NT2/D1 (cell line): Measurements from ENCODE around the gene TNRC6C.

Source experiments
- SUZ12 ChIP-seq: IDR thresholded peaks from 2 replicates; pipeline ENCODE4 v1.6.1; 2011; ENCODE audit not compliant: insufficient read length, insufficient read depth; ENCODE audit errors: extremely low read depth
- YY1 ChIP-seq: IDR thresholded peaks from 2 replicates; pipeline ENCODE4 v1.6.1; 2011; ENCODE audit not compliant: insufficient read length, insufficient read depth
- ZNF274 ChIP-seq: IDR thresholded peaks from 2 replicates; pipeline ENCODE4 v1.6.1; 2011; ENCODE audit warnings: mild to moderate bottlenecking, low read depth, low read length

DNA sequence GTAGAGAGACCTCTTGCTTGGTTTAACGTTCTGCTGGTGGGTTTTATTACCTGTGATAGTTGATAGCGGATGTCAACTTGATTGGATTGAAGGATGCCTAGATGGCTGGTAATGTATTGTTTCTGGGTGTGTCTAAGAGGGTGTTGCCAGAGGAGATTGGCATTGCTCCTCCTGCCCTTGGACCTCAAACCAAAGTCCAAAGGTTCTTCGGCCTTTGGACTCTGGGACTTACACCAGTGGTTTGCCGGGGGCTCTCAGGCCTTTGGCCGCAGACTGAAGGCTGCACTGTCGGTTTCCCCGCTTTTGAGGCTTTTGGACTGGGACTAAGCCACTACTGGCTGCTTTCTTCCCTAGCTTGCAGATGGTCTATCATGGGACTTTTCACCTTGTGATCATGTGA, 17.5 kb upstream of the TNRC6C start:
- no peak for TF ChIP-seq YY1
- TF ChIP-seq ZNF274, result no peak
- TF ChIP-seq SUZ12, result no peak
